Measurements from ENCODE around the gene IL7R. TPM values are rescaled to one million over a fixed set of nuclear protein-coding genes. Genes with fewer than 3 reads are reported as not detected.
A peak's percentile ranks its signal among the peaks of the same experiment; 100 is the strongest.

Gene IL7R
- polyA plus RNA-seq, 3 donors: 0.37 to 0.93 (median 0.60) TPM

- no peak for DNase-seq (ENCODE audit: low read depth in 3 of 3, low spot score in 2 of 3)
Measured at GRCh38 chr5:35900972-35901695, 44.4 kb downstream of the IL7R start.

- DNase-seq (ENCODE audit: low read depth in 3 of 3, low spot score in 2 of 3): no peak
Measured at GRCh38 chr5:35902046-35902672, 45.5 kb downstream of the IL7R start.

- no peak for DNase-seq (ENCODE audit: low read depth in 3 of 3, low spot score in 2 of 3)
Measured at GRCh38 chr5:35903631-35904203, 47.0 kb downstream of the IL7R start.

GRCh38 chr5:35904443-35905132, 47.9 kb downstream of the IL7R start:
- DNase-seq (ENCODE audit: low read depth in 3 of 3, low spot score in 2 of 3): no peak

GRCh38 chr5:35908228-35908627, 51.5 kb downstream of the IL7R start:
- no peak for DNase-seq (ENCODE audit: low read depth in 3 of 3, low spot score in 2 of 3)

- no peak for DNase-seq (ENCODE audit: low read depth in 3 of 3, low spot score in 2 of 3)
Measured at GRCh38 chr5:35908814-35909213, 52.1 kb downstream of the IL7R start.

GRCh38 chr5:35919191-35919590, 62.5 kb downstream of the IL7R start:
- no peak for DNase-seq (ENCODE audit: low read depth in 3 of 3, low spot score in 2 of 3)

GRCh38 chr5:35920890-35921289, 64.2 kb downstream of the IL7R start:
- DNase-seq (ENCODE audit: low read depth in 3 of 3, low spot score in 2 of 3): no peak

- DNase-seq (ENCODE audit: low read depth in 3 of 3, low spot score in 2 of 3): no peak
Measured at GRCh38 chr5:35921930-35922329, 65.2 kb downstream of the IL7R start.

- DNase-seq (ENCODE audit: low read depth in 3 of 3, low spot score in 2 of 3): no peak
Measured at GRCh38 chr5:35922468-35922867, 65.8 kb downstream of the IL7R start.

- DNase-seq (ENCODE audit: low read depth in 3 of 3, low spot score in 2 of 3): no peak
Measured at GRCh38 chr5:35924122-35924949, 67.6 kb downstream of the IL7R start.

- DNase-seq (ENCODE audit: low read depth in 3 of 3, low spot score in 2 of 3): peak in 2 of 3 donors; percentile 33 to 37
Measured at GRCh38 chr5:35924950-35925722, 68.4 kb downstream of the IL7R start.

- peak; percentile 51 to 59 (median 57) for DNase-seq (ENCODE audit: low read depth in 3 of 3, low spot score in 2 of 3)
Measured at GRCh38 chr5:35926389-35927051, 69.8 kb downstream of the IL7R start.

Other genes with a start within 250 kb of the IL7R start
- gene SPEF2, start 239.0 kb upstream of the IL7R start, polyA plus RNA-seq (ENCODE audit: insufficient read length in 3 of 3): 10 to 100 TPM; 39.8 to 48.2 (median 41.4) TPM
- 1 to 10 TPM; 5.3 to 8.2 (median 7.6) TPM for gene CAPSL, start 81.7 kb downstream of the IL7R start, polyA plus RNA-seq (ENCODE audit: insufficient read length in 3 of 3)
- gene UGT3A1, start 134.5 kb downstream of the IL7R start, polyA plus RNA-seq (ENCODE audit: insufficient read length in 3 of 3): 100 to 1,000 TPM; 102 to 125 (median 106) TPM
- gene UGT3A2, start 210.0 kb downstream of the IL7R start, polyA plus RNA-seq (ENCODE audit: insufficient read length in 3 of 3): 10 to 100 TPM; 10.2 to 15.8 (median 13.6) TPM